NCI-H128 (cell line): ENCODE data around the gene RASA1.
"Not testable (repeated sequence)": the region's sequence is repeated elsewhere in the genome, so short reads cannot be mapped to it uniquely, and the experiment has no call there.

Source experiments
- DNase-seq: peaks from one replicate; lab custom pipeline; 2025; ENCODE audit not compliant: unreplicated experiment; lab: John Stamatoyannopoulos, UW

The RASA1 gene

GRCh38 chr5:87278590-87279100, 11.0 kb downstream of the RASA1 start:
- no peak for DNase-seq

GRCh38 chr5:87282269-87282668, 14.6 kb downstream of the RASA1 start:
- no peak for DNase-seq

GRCh38 chr5:87287266-87287665, 19.6 kb downstream of the RASA1 start:
- DNase-seq: not testable (repeated sequence)

GRCh38 chr5:87298692-87299362, 31.1 kb downstream of the RASA1 start:
- no peak for DNase-seq

GRCh38 chr5:87300176-87300575, 32.5 kb downstream of the RASA1 start:
- DNase-seq: no peak

- no peak for DNase-seq
These were observed 33.1 kb downstream of the RASA1 start for GRCh38 chr5:87300744-87301143.

- DNase-seq: no peak
These were observed 34.4 kb downstream of the RASA1 start for GRCh38 chr5:87302061-87302460.

GRCh38 chr5:87303324-87303723, 35.6 kb downstream of the RASA1 start:
- DNase-seq: no peak

GRCh38 chr5:87306090-87306489, 38.4 kb downstream of the RASA1 start:
- DNase-seq: not testable (repeated sequence)

- no peak for DNase-seq
These were observed 40.2 kb downstream of the RASA1 start for GRCh38 chr5:87307796-87308423.

GRCh38 chr5:87311405-87312279, 44.0 kb downstream of the RASA1 start:
- no peak for DNase-seq

- no peak for DNase-seq
These were observed 45.5 kb downstream of the RASA1 start for GRCh38 chr5:87313216-87313615.

- no peak for DNase-seq
These were observed 51.8 kb downstream of the RASA1 start for GRCh38 chr5:87319469-87319868.

- no peak for DNase-seq
These were observed 53.9 kb downstream of the RASA1 start for GRCh38 chr5:87321605-87322004.

GRCh38 chr5:87322381-87322780, 54.7 kb downstream of the RASA1 start:
- no peak for DNase-seq

GRCh38 chr5:87327998-87328397, 60.3 kb downstream of the RASA1 start:
- DNase-seq: no peak

- no peak for DNase-seq
These were observed 61.4 kb downstream of the RASA1 start for GRCh38 chr5:87329114-87329513.

GRCh38 chr5:87339986-87340385, 72.3 kb downstream of the RASA1 start:
- DNase-seq: no peak

- DNase-seq: no peak
These were observed 73.0 kb downstream of the RASA1 start for GRCh38 chr5:87340716-87341115.

- DNase-seq: no peak
These were observed 79.6 kb downstream of the RASA1 start for GRCh38 chr5:87347272-87347671.

GRCh38 chr5:87347841-87348240, 80.2 kb downstream of the RASA1 start:
- DNase-seq: no peak

GRCh38 chr5:87354496-87354895, 86.8 kb downstream of the RASA1 start:
- no peak for DNase-seq
